ENCODE results near the gene HDC. TPM values are rescaled to one million over a fixed set of nuclear protein-coding genes. Genes with fewer than 3 reads are reported as not detected.
A peak's percentile ranks its signal among the peaks of the same experiment; 100 is the strongest.

The HDC gene
- polyA plus RNA-seq (2012; ENCODE audit: low read depth, missing spikeins): 0.12 TPM

GRCh38 chr15:50265620-50266019 lies at the start of gene HDC:
Gene HDC, minus strand, starts transcription at chr15:50265726. Its CDS starts 103 bp downstream, at chr15:50265623.
- TF ChIP-seq POU2F2 (IDR thresholded peaks at IDR 0.05; ENCODE audit: low read depth, low read length): no peak
- no peak for TF ChIP-seq SPI1 (IDR thresholded peaks at IDR 0.05; ENCODE audit: low read depth, low read length)
- no peak for TF ChIP-seq TAF1 (IDR thresholded peaks at IDR 0.05; ENCODE audit: low read depth, low read length)
- no peak for TF ChIP-seq PAX5 (IDR thresholded peaks at IDR 0.05; ENCODE audit: insufficient read depth, low read length, severe bottlenecking)
- TF ChIP-seq POLR2AphosphoS5 (IDR thresholded peaks at IDR 0.05; ENCODE audit: low read depth, low read length): no peak
- no peak for TF ChIP-seq POLR2A (IDR thresholded peaks at IDR 0.05; ENCODE audit: low read depth, low read length)
- FAIRE-seq (no peak), DNase-seq (ENCODE audit: insufficient read length, low spot score) (no peak)

- TF ChIP-seq POU2F2 (IDR thresholded peaks at IDR 0.05; ENCODE audit: low read depth, low read length) (no peak), TAF1 (IDR thresholded peaks at IDR 0.05; ENCODE audit: low read depth, low read length) (no peak), SPI1 (IDR thresholded peaks at IDR 0.05; ENCODE audit: low read depth, low read length) (peak; percentile 21; the same call in 1 of the 2 replicates)
- DNase-seq (ENCODE audit: insufficient read length, low spot score) (no peak), FAIRE-seq (no peak)
These were observed 47.1 kb upstream of the HDC start for GRCh38 chr15:50312636-50313035.

GRCh38 chr15:50307799-50308198 lies 42.3 kb upstream of the HDC start:
- no peak for TF ChIP-seq POU2F2 (IDR thresholded peaks at IDR 0.05; ENCODE audit: low read depth, low read length)
- TF ChIP-seq PAX5 (IDR thresholded peaks at IDR 0.05; ENCODE audit: insufficient read depth, low read length, severe bottlenecking): no peak
- TF ChIP-seq POLR2A (IDR thresholded peaks at IDR 0.05; ENCODE audit: low read depth, low read length): no peak
- TF ChIP-seq SPI1 (IDR thresholded peaks at IDR 0.05; ENCODE audit: low read depth, low read length): no peak
- no peak for TF ChIP-seq TAF1 (IDR thresholded peaks at IDR 0.05; ENCODE audit: low read depth, low read length)
- no peak for TF ChIP-seq POLR2AphosphoS5 (IDR thresholded peaks at IDR 0.05; ENCODE audit: low read depth, low read length)
- DNase-seq (ENCODE audit: insufficient read length, low spot score) (no peak), FAIRE-seq (no peak)

- FAIRE-seq (no peak), DNase-seq (ENCODE audit: insufficient read length, low spot score) (no peak)
- TF ChIP-seq POLR2A (IDR thresholded peaks at IDR 0.05; ENCODE audit: low read depth, low read length) (no peak), POU2F2 (IDR thresholded peaks at IDR 0.05; ENCODE audit: low read depth, low read length) (no peak)
These were observed 39.3 kb upstream of the HDC start for GRCh38 chr15:50304836-50305235.

GRCh38 chr15:50302581-50302980 lies 37.1 kb upstream of the HDC start:
- DNase-seq (ENCODE audit: insufficient read length, low spot score): no peak
- no peak for FAIRE-seq
- TF ChIP-seq POLR2AphosphoS5 (IDR thresholded peaks at IDR 0.05; ENCODE audit: low read depth, low read length) (no peak), SPI1 (IDR thresholded peaks at IDR 0.05; ENCODE audit: low read depth, low read length) (peak; percentile 75)

- no peak for DNase-seq (ENCODE audit: insufficient read length, low spot score)
- TF ChIP-seq POU2F2 (IDR thresholded peaks at IDR 0.05; ENCODE audit: low read depth, low read length) (no peak), TAF1 (IDR thresholded peaks at IDR 0.05; ENCODE audit: low read depth, low read length) (no peak), POLR2A (IDR thresholded peaks at IDR 0.05; ENCODE audit: low read depth, low read length) (no peak), POLR2AphosphoS5 (IDR thresholded peaks at IDR 0.05; ENCODE audit: low read depth, low read length) (no peak)
- no peak for FAIRE-seq
These were observed 32.8 kb upstream of the HDC start for GRCh38 chr15:50298340-50298739.

GRCh38 chr15:50295966-50296365 lies 30.4 kb upstream of the HDC start:
- TF ChIP-seq SPI1 (IDR thresholded peaks at IDR 0.05; ENCODE audit: low read depth, low read length) (no peak), TAF1 (IDR thresholded peaks at IDR 0.05; ENCODE audit: low read depth, low read length) (no peak), POU2F2 (IDR thresholded peaks at IDR 0.05; ENCODE audit: low read depth, low read length) (no peak), POLR2AphosphoS5 (IDR thresholded peaks at IDR 0.05; ENCODE audit: low read depth, low read length) (no peak), POLR2A (IDR thresholded peaks at IDR 0.05; ENCODE audit: low read depth, low read length) (no peak), PAX5 (IDR thresholded peaks at IDR 0.05; ENCODE audit: insufficient read depth, low read length, severe bottlenecking) (no peak)
- FAIRE-seq (no peak), DNase-seq (ENCODE audit: insufficient read length, low spot score) (no peak)

GRCh38 chr15:50289749-50290148 lies 24.2 kb upstream of the HDC start:
- FAIRE-seq (no peak), DNase-seq (ENCODE audit: insufficient read length, low spot score) (no peak)
- TF ChIP-seq POLR2A (IDR thresholded peaks at IDR 0.05; ENCODE audit: low read depth, low read length): no peak
- no peak for TF ChIP-seq SPI1 (IDR thresholded peaks at IDR 0.05; ENCODE audit: low read depth, low read length)
- no peak for TF ChIP-seq PAX5 (IDR thresholded peaks at IDR 0.05; ENCODE audit: insufficient read depth, low read length, severe bottlenecking)
- TF ChIP-seq POU2F2 (IDR thresholded peaks at IDR 0.05; ENCODE audit: low read depth, low read length): no peak
- TF ChIP-seq TAF1 (IDR thresholded peaks at IDR 0.05; ENCODE audit: low read depth, low read length): no peak
- no peak for TF ChIP-seq POLR2AphosphoS5 (IDR thresholded peaks at IDR 0.05; ENCODE audit: low read depth, low read length)

GRCh38 chr15:50287324-50288116 lies 22.0 kb upstream of the HDC start:
- no peak for FAIRE-seq
- DNase-seq (ENCODE audit: insufficient read length, low spot score): no peak
- TF ChIP-seq SPI1 (IDR thresholded peaks at IDR 0.05; ENCODE audit: low read depth, low read length) (no peak), POU2F2 (IDR thresholded peaks at IDR 0.05; ENCODE audit: low read depth, low read length) (no peak), PAX5 (IDR thresholded peaks at IDR 0.05; ENCODE audit: insufficient read depth, low read length, severe bottlenecking) (no peak), POLR2A (IDR thresholded peaks at IDR 0.05; ENCODE audit: low read depth, low read length) (no peak), POLR2AphosphoS5 (IDR thresholded peaks at IDR 0.05; ENCODE audit: low read depth, low read length) (no peak), TAF1 (IDR thresholded peaks at IDR 0.05; ENCODE audit: low read depth, low read length) (no peak)

- FAIRE-seq (no peak), DNase-seq (ENCODE audit: insufficient read length, low spot score) (no peak)
- TF ChIP-seq POLR2A (IDR thresholded peaks at IDR 0.05; ENCODE audit: low read depth, low read length) (no peak), POLR2AphosphoS5 (IDR thresholded peaks at IDR 0.05; ENCODE audit: low read depth, low read length) (no peak), POU2F2 (IDR thresholded peaks at IDR 0.05; ENCODE audit: low read depth, low read length) (no peak), SPI1 (IDR thresholded peaks at IDR 0.05; ENCODE audit: low read depth, low read length) (no peak), PAX5 (IDR thresholded peaks at IDR 0.05; ENCODE audit: insufficient read depth, low read length, severe bottlenecking) (no peak), TAF1 (IDR thresholded peaks at IDR 0.05; ENCODE audit: low read depth, low read length) (no peak)
These were observed 15.9 kb upstream of the HDC start for GRCh38 chr15:50281427-50281826.

All from GM12891 (cell line).